HG03095 (cell line): ENCODE results near the gene EPG5.
"Not testable (repeated sequence)": the region's sequence is repeated elsewhere in the genome, so short reads cannot be mapped to it uniquely, and the experiment has no call there.

Experiments
- ATAC-seq: cut with Tn5 transposase; IDR thresholded peaks from one replicate; pipeline ENCODE4 v1.9.1; 2021; ENCODE audit warnings: moderate library complexity; ENCODE audit not compliant: unreplicated experiment

The EPG5 gene

DNA sequence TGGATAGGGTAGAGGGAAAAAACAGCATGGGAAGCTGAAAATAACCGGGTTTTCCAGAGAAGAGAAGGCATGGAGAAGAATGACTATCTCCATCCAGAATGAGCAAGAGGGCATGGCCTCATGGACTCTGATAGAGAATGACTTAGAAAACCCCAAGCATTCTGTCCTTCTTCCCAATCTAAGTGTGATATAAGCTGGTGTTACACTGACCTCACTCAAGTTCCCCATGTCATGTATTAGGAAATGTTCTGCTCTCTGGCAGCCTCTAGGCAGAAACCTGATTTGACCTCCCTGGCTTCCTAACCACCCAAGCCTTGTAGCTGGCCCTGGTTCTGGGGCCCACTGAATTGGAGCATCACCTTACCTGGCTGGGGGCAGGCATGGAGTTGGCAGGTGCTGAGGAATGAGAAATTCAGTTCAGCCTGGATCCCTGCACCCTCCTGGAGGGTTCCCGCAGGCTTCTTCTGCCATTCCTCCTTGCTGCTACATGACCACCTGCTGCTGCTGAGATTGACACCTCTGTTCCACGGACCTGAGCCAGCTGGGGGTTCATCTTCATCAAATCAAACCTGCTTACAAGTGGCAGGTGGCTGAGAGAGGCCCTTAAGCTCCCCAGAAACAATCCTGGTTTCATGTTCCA lies 146.9 kb downstream of the EPG5 start:
- ATAC-seq = no peak

DNA sequence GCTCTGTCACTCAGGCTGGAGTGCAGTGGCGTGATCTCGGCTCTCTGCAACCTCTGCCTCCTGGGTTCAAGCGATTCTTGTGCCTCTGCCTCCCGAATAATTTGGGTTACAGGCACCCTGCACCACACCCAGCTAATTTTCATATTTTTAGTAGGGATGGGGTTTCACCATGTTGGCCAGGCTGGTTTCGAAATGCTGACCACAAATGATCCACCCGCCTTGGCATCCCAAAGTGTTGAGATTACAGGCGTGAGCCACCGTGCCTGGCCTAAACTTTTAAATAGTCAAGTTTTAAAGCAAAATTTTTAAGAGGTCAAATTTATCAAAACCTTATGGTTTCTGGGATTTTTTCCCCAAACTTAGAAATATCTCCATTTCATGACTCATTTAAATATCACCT lies 148.4 kb downstream of the EPG5 start:
- not testable (repeated sequence) for ATAC-seq

GRCh38 chr18:45817543-45817942 lies 149.6 kb downstream of the EPG5 start:
- ATAC-seq = no peak

GRCh38 chr18:45814733-45815132 lies 152.4 kb downstream of the EPG5 start:
- not testable (repeated sequence) for ATAC-seq

DNA sequence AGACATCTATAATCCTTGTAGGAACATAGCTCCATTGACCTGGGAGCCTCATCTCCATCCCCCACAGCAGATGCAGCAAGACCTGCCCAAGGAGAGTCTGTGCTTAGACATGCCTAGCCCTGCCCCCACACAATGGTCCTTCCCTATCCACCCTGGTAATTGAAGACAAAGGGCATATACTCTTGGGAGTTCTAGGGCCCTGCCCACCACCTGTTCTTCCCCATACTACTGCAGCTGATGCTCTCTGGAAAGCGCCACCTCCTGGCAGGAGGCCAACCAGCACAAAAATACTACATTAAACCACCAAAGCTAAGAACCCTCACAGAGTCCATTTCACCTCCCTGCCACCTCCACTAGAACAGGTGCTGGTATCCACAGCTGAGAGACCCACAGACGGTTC lies 160.0 kb downstream of the EPG5 start:
- not testable (repeated sequence) for ATAC-seq

GRCh38 chr18:45806226-45806625 lies 160.9 kb downstream of the EPG5 start:
- no peak for ATAC-seq

DNA sequence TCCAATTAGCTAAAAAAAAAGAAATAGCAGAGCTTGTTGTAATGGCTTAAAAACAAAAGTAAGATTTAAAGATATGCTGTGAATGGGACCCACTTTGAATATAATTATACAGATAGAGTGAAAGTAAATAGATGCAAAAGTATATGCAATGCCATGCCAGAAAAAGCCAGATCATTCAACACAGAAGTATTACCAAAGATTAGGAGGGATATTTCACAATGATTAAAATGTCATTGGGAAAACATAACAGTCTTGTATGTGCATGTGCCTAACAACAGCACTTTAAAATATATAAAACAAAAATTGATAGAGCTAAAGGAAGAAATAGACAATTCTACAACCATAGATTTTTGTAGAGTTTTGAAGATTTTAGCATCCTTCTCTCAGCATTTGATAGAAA lies 161.6 kb downstream of the EPG5 start:
- ATAC-seq = no peak

DNA sequence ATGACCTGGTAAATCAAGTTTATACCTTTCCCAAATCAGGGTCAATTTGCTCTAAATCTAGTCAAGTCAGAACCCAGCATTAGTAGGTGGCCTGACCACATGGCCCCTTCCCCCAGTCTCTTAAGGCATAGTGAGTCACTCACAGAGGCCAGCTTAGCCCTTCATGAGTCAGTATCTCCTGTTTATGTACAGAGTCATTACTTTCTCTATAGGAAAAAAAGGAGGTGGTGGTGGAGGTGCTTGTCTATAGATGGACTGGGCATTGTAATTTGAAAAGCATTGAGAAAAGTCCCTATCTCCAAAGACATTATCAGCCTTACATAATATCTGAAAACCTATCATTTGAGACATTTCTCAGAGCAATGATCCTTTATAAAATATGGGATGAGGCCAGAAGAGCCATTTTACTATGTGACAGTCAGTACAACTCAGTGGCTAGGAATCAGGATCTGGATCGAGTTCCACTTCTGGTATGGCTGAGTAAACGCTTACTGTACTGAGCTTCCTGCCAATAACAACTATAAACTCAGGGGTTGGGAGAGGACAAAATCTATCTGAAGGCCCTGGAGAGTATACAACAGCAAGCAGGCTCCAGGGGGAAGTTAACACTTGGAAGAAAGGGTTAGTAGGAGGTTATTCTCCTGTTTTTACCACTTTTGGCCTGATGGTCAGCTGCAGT lies 164.2 kb downstream of the EPG5 start:
- no peak for ATAC-seq

GRCh38 chr18:45801416-45802004 lies 165.6 kb downstream of the EPG5 start:
- no peak for ATAC-seq
